GM21529 (cell line): ENCODE data around the gene HPGD.

Experiments
- ATAC-seq: cut with Tn5 transposase; IDR thresholded peaks from one replicate; pipeline ENCODE4 v1.9.1; 2021; ENCODE audit not compliant: unreplicated experiment

HPGD gene

GRCh38 chr4:174479140-174479539 lies 43.1 kb downstream of the HPGD start:
- ATAC-seq = no peak

GRCh38 chr4:174475528-174475927 lies 46.8 kb downstream of the HPGD start:
- ATAC-seq = no peak

- ATAC-seq = no peak
Measured at GRCh38 chr4:174474457-174475075, 47.7 kb downstream of the HPGD start.

DNA sequence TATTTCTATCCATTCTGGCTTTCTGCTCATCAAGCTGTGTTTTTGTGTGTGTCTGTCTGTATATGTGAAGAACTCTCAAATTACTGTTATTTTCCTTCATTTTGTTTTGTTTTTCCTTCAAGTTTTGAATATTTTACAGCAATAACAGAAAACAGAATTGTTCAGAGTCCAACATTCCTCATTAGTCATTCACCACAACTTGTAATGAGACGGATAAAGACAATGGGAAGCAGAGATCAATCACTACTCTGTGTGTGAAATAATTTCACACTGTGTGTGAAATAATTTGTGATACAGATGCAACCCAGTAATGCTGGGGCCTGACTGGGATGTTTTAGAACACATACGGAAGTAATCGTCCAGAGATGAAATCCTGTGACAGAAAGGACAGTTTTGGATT lies 55.2 kb downstream of the HPGD start:
- ATAC-seq = no peak

DNA sequence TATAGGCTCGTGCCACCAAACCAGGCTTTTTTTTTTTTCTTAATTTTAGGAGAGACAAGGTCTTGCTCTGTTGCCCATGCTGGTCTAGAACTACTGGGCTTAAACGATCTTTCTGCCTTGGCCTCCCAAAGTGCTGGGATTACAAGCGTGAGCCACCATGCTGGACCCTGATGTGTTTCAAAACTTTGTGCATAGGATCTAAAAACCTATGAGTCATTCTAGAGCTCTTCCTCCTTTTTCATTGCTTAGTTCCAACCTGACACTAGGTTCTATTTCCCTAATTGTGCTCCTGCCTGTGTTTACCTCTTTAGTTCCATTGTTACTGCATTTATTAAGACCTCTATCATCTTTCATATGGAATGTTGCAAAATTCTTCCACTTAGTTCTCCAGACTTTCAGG lies 57.3 kb downstream of the HPGD start:
- ATAC-seq = no peak

- ATAC-seq = no peak
Measured at GRCh38 chr4:174461466-174462106, 60.7 kb downstream of the HPGD start.

DNA sequence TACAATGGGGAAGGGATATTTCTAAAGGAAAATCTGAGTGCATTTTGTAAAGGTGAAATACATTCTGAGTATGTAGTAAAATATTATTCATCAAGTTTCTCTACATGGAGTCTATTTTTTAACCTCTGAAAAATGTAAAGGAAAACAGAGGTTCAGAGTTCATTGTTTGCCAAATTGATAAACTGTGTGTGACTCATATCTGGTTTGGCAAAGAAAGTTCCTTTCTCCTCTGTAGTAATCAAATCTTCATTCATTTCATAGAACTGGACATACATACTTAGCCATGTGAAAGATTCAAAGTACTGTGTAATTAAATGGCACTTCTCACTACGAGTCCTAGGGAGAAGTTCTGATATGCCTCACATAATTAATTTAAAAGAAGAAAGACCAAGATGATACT lies 61.6 kb downstream of the HPGD start:
- no peak for ATAC-seq

DNA sequence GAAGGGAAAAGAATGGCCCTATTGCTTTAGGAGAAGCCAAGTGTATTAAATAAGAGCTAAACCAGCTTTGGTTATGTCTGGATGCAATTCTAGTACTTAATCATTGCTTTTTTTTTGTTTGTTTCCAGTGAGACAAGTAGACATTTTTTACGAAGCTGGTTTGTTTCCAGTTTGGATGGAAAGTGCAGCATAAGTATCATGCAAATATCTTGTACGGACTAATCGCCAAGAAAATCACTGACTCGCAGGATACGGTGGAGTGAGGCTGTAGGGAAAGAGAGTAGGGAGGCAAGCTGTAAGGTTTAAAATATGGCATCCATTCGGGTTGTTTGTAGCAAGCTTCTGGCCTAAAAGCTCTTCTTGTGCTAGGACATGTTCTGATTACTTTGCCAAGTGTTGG lies 64.8 kb downstream of the HPGD start:
- ATAC-seq = no peak

- no peak for ATAC-seq
Measured at GRCh38 chr4:174454815-174455473, 67.3 kb downstream of the HPGD start.

DNA sequence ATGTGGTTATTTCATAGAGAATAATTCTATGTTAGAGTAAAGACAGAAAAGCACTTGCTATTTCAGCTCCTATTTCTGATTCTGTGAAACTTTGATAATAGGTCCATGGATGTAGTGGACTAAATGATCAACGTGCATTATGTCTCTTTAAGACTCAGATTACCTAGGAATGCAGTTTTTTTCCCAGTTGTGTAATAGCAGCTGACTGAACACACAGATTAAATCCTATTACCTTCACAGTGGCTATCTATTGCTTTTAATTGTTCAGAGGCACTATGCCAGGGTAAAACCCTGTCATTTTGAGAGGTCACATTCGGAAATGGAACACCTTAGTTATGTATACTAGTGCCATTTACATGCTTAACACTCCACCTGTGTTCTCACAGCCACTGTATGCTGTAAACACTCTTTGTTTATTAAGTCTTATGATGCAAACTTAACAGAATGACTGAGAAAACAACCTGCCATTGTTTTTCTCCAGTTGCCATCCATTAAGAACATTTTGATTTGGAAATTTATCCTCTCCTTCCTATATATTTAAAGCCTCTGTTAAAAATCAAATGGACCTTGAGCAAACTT lies 70.5 kb downstream of the HPGD start:
- no peak for ATAC-seq

DNA sequence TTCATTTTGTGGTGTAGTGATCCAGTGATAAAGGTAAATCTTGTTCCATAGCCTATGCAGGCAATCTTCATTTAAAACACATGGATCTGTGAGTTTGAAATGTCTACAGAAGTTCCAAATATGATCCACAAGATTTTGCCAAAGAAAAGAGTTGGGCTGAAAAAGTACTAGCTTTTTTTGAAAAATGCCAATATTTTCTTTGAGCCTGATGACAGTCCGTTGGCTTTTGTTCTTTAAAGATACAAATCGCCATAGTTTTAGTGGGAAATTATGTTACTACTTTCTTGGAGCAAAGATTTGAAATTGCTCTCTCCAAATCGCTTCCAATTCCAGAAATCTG lies 71.5 kb downstream of the HPGD start:
- ATAC-seq = no peak

DNA sequence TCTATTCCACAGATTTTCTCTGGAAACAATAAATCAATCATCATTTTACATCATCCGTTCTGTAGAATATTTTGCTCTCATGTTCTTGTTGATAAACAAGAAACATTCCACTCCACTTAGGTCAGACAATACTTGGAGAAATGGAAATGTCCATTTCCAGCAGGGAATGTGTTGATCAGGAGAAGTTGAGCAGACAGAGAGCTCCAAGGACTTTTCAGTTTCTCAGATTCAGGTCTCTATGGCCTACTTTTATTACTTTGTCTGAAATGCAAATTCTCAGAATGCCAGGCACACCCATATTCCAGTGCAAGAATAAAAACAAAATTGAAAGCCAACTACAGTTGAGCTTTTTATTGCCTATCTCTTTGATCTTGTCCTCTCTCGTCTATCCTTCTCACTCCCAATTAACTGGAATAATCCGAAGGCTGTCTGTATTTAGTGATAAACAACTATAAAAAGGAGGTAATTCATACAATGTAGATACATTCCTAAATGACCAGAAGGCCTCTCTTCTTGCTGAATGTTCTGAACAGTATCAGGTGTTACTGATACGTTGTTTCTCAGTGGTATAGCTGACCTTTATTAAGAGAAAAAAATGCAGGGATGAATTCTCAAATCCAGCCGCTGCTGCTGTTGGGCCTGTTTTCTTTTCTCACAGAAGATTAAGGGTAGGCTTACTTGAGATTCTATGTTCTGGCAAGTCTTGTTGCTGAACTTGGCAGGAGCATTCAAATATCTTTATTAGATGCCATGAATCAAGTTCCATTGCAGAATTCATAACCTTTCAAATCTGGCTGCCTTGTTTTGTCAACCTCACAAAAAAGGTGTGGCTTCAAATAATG lies 72.1 kb downstream of the HPGD start:
- ATAC-seq = no peak

GRCh38 chr4:174449152-174449551 lies 73.1 kb downstream of the HPGD start:
- no peak for ATAC-seq

DNA sequence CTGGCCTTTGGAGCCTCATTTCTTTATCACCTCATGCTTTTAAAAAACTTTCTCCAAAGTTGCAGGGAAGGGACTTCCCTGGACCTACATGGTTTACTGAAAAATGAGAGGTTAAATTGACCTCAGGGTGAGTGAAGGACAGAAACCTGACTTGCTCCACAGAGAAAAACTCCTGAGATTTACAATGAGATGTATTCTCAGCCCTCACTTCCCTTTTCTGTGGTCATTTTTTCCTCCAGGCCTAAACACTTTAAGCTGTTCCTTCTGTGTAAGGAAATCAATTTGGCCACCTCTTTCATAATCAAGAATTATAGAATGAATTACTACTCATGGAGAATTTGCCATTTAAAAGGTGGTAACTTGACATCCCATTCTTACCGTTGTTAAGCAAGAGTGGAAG lies 77.9 kb downstream of the HPGD start:
- ATAC-seq = no peak
